Neuronal stem cell (in vitro differentiated cells): ENCODE data around the gene SLC25A22.

ENCODE experiments used
- DNase-seq: peaks from one replicate; pipeline ENCODE4 v3.0.0-alpha.2; 2013; ENCODE audit warnings: low spot score
- H2AFZ ChIP-seq: one replicate; pipeline ENCODE4 v1.6.1; 2013; ENCODE audit warnings: mild to moderate bottlenecking, low read length, inconsistent platforms
- H2AK5ac ChIP-seq: 2 replicates; pipeline ENCODE4 v1.6.1; 2013; ENCODE audit warnings: low read depth, mild to moderate bottlenecking, inconsistent platforms, low read length, moderate library complexity, mixed read lengths
- H2BK120ac ChIP-seq: 2 replicates; pipeline ENCODE4 v1.6.1; 2013; ENCODE audit warnings: low read depth, mild to moderate bottlenecking, inconsistent platforms, low read length, moderate library complexity, mixed read lengths
- H2BK12ac ChIP-seq: one replicate; pipeline ENCODE4 v1.6.1; 2013; ENCODE audit warnings: low read length, inconsistent platforms
- H2BK15ac ChIP-seq: 2 replicates; pipeline ENCODE4 v1.6.1; 2013; ENCODE audit warnings: mild to moderate bottlenecking, low read length, inconsistent platforms, mixed read lengths
- H2BK5ac ChIP-seq: one replicate; pipeline ENCODE4 v1.6.1; 2013; ENCODE audit warnings: inconsistent platforms, mild to moderate bottlenecking, low read length, moderate library complexity
- H3K14ac ChIP-seq: one replicate; pipeline ENCODE4 v1.6.1; 2013; ENCODE audit warnings: low read length, inconsistent platforms
- H3K18ac ChIP-seq: 2 replicates; pipeline ENCODE4 v1.6.1; 2013; ENCODE audit warnings: low read length, inconsistent platforms
- H3K23ac ChIP-seq: 2 replicates; pipeline ENCODE4 v1.6.1; 2013; ENCODE audit warnings: low read depth, mild to moderate bottlenecking, mixed read lengths, low read length, inconsistent platforms; ENCODE audit not compliant: poor library complexity
- H3K27ac ChIP-seq: replicated peaks from 3 replicates; pipeline ENCODE4 v1.5.1; 2013; ENCODE audit warnings: low read length, inconsistent platforms
- H3K27me3 ChIP-seq, 3 experiments: 2 replicates each; pipeline ENCODE4 v1.6.1; 2013; ENCODE audit warnings: low read length in 3 of 3, mild to moderate bottlenecking in 2 of 3, inconsistent platforms in 1 of 3, low read depth in 1 of 3, mixed read lengths in 1 of 3, moderate library complexity in 1 of 3; ENCODE audit not compliant: control insufficient read depth in 3 of 3, insufficient read depth in 3 of 3
- H3K36me3 ChIP-seq, 2 donors: replicated peaks in 1 of 2; 2 replicates each; pipeline ENCODE4 v1.6.1; 2013; ENCODE audit warnings: low read length in 2 of 2; ENCODE audit not compliant: control insufficient read depth in 2 of 2, insufficient read depth in 2 of 2
- H3K4ac ChIP-seq: 2 replicates; pipeline ENCODE4 v1.6.1; 2013; ENCODE audit warnings: inconsistent platforms, mild to moderate bottlenecking, low read length, moderate library complexity
- H3K4me1 ChIP-seq, 2 donors: 1 replicate in 1 of 2; 2 replicates in 1 of 2; pipeline ENCODE4 v1.6.1; 2013; ENCODE audit warnings: low read length in 2 of 2, low read depth in 1 of 2; ENCODE audit not compliant: control insufficient read depth in 2 of 2, insufficient read depth in 1 of 2
- H3K4me2 ChIP-seq: one replicate; pipeline ENCODE4 v1.6.1; 2013; ENCODE audit warnings: mild to moderate bottlenecking, low read length, inconsistent platforms; ENCODE audit not compliant: insufficient read depth, poor library complexity, severe bottlenecking
- H3K4me3 ChIP-seq, 2 donors: 2 replicates each; pipeline ENCODE4 v1.5.1; 2013; ENCODE audit warnings: low read length in 2 of 2, mild to moderate bottlenecking in 2 of 2, inconsistent platforms in 1 of 2, moderate library complexity in 1 of 2
- H3K79me1 ChIP-seq: one replicate; pipeline ENCODE4 v1.6.1; 2013; ENCODE audit warnings: low read depth, mild to moderate bottlenecking, inconsistent platforms, low read length, moderate library complexity
- H3K9ac ChIP-seq: one replicate; pipeline ENCODE4 v1.6.1; 2013; ENCODE audit warnings: mild to moderate bottlenecking, low read depth, low read length, inconsistent platforms; ENCODE audit not compliant: poor library complexity
- H3K9me3 ChIP-seq, 2 donors: replicated peaks in 1 of 2; 2 replicates each; pipeline versions ENCODE3 to v1.6.1; 2013; ENCODE audit warnings: low read length in 2 of 2, mild to moderate bottlenecking in 2 of 2, inconsistent platforms in 1 of 2, low read depth in 1 of 2, mixed read lengths in 1 of 2, moderate library complexity in 1 of 2; ENCODE audit not compliant: control insufficient read depth in 2 of 2, insufficient read depth in 1 of 2
- H4K8ac ChIP-seq: one replicate; pipeline ENCODE4 v1.6.1; 2013; ENCODE audit warnings: low read depth, mild to moderate bottlenecking, inconsistent platforms, low read length, moderate library complexity
- H4K91ac ChIP-seq: one replicate; pipeline ENCODE4 v1.6.1; 2013; ENCODE audit warnings: low read length, low read depth, mild to moderate bottlenecking, inconsistent platforms; ENCODE audit not compliant: poor library complexity
- WGBS, 2 donors: extraction: QIAGEN DNeasy Blood & Tissue Kit; methylation state at CpG; one replicate each; pipeline ENCODE4 v1.1.7; 2013; ENCODE audit warnings: missing lambda C conversion rate in 2 of 2, mixed read lengths in 1 of 2; ENCODE audit not compliant: insufficient read length in 2 of 2, insufficient replicate concordance in 1 of 2; ENCODE audit errors: extremely low coverage in 2 of 2; 5-methylcytosine and 5-hydroxymethylcytosine counted together

SLC25A22 gene

GRCh38 chr11:802693-803466 is 4.8 kb upstream of the SLC25A22 start:
- no peak overlapping the region for H2BK12ac ChIP-seq
- H2BK15ac ChIP-seq: peak overlapping the region; percentile 67
- H3K14ac ChIP-seq: peak overlapping the region; percentile 21
- no peak overlapping the region for H2AFZ ChIP-seq
- no peak overlapping the region for H4K8ac ChIP-seq
- H3K4me1 ChIP-seq: peaks cover 12 to 17% of the 10 kb centered on the region in 2 donors
- H3K27ac ChIP-seq: no peak overlapping the region
- peak overlapping the region; percentile 88 for H3K9ac ChIP-seq
- no peak overlapping the region for H4K91ac ChIP-seq
- H2BK120ac ChIP-seq: no peak overlapping the region
- H3K79me1 ChIP-seq: peaks cover 18% of the 10 kb centered on the region
- peak overlapping the region; percentile 57 for H3K18ac ChIP-seq
- no peaks in the 10 kb centered on the region for H3K9me3 ChIP-seq
- no peak for DNase-seq
- no peak overlapping the region for H3K4me2 ChIP-seq
- no CpG with 5 or more reads among the region's 28 CpGs for WGBS, 2 donors
- peak overlapping the region; percentile 35 to 58 for H3K4me3 ChIP-seq
- H3K27me3 ChIP-seq: no peaks in the 10 kb centered on the region
- peaks cover 23 to 50% of the 10 kb centered on the region in 2 donors for H3K36me3 ChIP-seq
- H3K4ac ChIP-seq: no peak overlapping the region
- peak overlapping the region; percentile 65 for H3K23ac ChIP-seq
- H2AK5ac ChIP-seq: peak overlapping the region; percentile 63
- H2BK5ac ChIP-seq: peak overlapping the region; percentile 98

- peak overlapping the region; percentile 98 for H2BK5ac ChIP-seq
- no peak overlapping the region for H2BK15ac ChIP-seq
- peak overlapping the region; percentile 17 for H4K8ac ChIP-seq
- H2BK12ac ChIP-seq: no peak overlapping the region
- H3K27ac ChIP-seq: no peak overlapping the region
- H2AFZ ChIP-seq: no peak overlapping the region
- no peak overlapping the region for H3K4me3 ChIP-seq
- H3K4ac ChIP-seq: no peak overlapping the region
- H2AK5ac ChIP-seq: no peak overlapping the region
- no peak for DNase-seq
- H4K91ac ChIP-seq: no peak overlapping the region
- no peak overlapping the region for H3K18ac ChIP-seq
- H3K4me1 ChIP-seq: peaks cover 12 to 17% of the 10 kb centered on the region in 2 donors
- no peak overlapping the region for H3K4me2 ChIP-seq
- H3K9me3 ChIP-seq: no peaks in the 10 kb centered on the region
- H3K9ac ChIP-seq: no peak overlapping the region
- H2BK120ac ChIP-seq: no peak overlapping the region
- H3K36me3 ChIP-seq: peaks cover 23 to 50% of the 10 kb centered on the region in 2 donors
- no peaks in the 10 kb centered on the region for H3K27me3 ChIP-seq
- H3K79me1 ChIP-seq: peaks cover 18% of the 10 kb centered on the region
- WGBS, 2 donors: no CpG with 5 or more reads among the region's 21 CpGs
- no peak overlapping the region for H3K23ac ChIP-seq
- peak overlapping the region; percentile 56 for H3K14ac ChIP-seq
Observed at GRCh38 chr11:802018-802617, 4.0 kb upstream of the SLC25A22 start.

GRCh38 chr11:801097-801780 is 3.2 kb upstream of the SLC25A22 start:
- H3K4me1 ChIP-seq: peaks cover 20 to 25% of the 10 kb centered on the region in 2 donors
- DNase-seq: no peak
- H3K9ac ChIP-seq: no peak overlapping the region
- H3K18ac ChIP-seq: no peak overlapping the region
- no peak overlapping the region for H2AFZ ChIP-seq
- H2AK5ac ChIP-seq: no peak overlapping the region
- H2BK120ac ChIP-seq: no peak overlapping the region
- no peak overlapping the region for H3K23ac ChIP-seq
- H2BK12ac ChIP-seq: no peak overlapping the region
- no CpG with 5 or more reads among the region's 20 CpGs for WGBS, 2 donors
- no peak overlapping the region for H3K4me3 ChIP-seq
- H4K91ac ChIP-seq: no peak overlapping the region
- no peak overlapping the region for H2BK5ac ChIP-seq
- no peak overlapping the region for H3K4ac ChIP-seq
- peaks cover 22% of the 10 kb centered on the region for H3K79me1 ChIP-seq
- no peaks in the 10 kb centered on the region for H3K27me3 ChIP-seq
- H2BK15ac ChIP-seq: no peak overlapping the region
- H3K27ac ChIP-seq: no peak overlapping the region
- H3K9me3 ChIP-seq: no peaks in the 10 kb centered on the region
- H3K36me3 ChIP-seq: peaks cover 23 to 50% of the 10 kb centered on the region in 2 donors
- no peak overlapping the region for H3K14ac ChIP-seq
- H3K4me2 ChIP-seq: no peak overlapping the region
- no peak overlapping the region for H4K8ac ChIP-seq

GRCh38 chr11:800473-800872 is 2.4 kb upstream of the SLC25A22 start:
- Histone ChIP-seq H3K4me2 (no peak overlapping the region), H2BK5ac (no peak overlapping the region), H3K14ac (no peak overlapping the region), H3K36me3 (peaks cover 23 to 50% of the 10 kb centered on the region in 2 donors), H3K23ac (no peak overlapping the region), H3K79me1 (peaks cover 24% of the 10 kb centered on the region), H3K9ac (peak overlapping the region; percentile 70), H3K9me3 (no peaks in the 10 kb centered on the region), H2BK15ac (no peak overlapping the region), H4K8ac (no peak overlapping the region), H3K4me3 (no peak overlapping the region), H2AK5ac (no peak overlapping the region), H2BK12ac (no peak overlapping the region), H3K27ac (no peak overlapping the region), H3K27me3 (no peaks in the 10 kb centered on the region), H3K18ac (no peak overlapping the region), H4K91ac (no peak overlapping the region), H3K4ac (no peak overlapping the region), H3K4me1 (peaks cover 21 to 31% of the 10 kb centered on the region in 2 donors), H2AFZ (no peak overlapping the region), H2BK120ac (no peak overlapping the region)
- DNase-seq: no peak
- no CpG with 5 or more reads among the region's 30 CpGs for WGBS, 2 donors
